HG02840 (cell line): Measurements from ENCODE around the gene CMYA5.
"Not testable (repeated sequence)": the region's sequence is repeated elsewhere in the genome, so short reads cannot be mapped to it uniquely, and the experiment has no call there.

Source experiments
- ATAC-seq: cut with Tn5 transposase; IDR thresholded peaks from one replicate; pipeline ENCODE4 v1.9.1; 2021; ENCODE audit warnings: mild to moderate bottlenecking, moderate library complexity, moderate number of reproducible peaks; ENCODE audit not compliant: unreplicated experiment, low FRiP score

Gene CMYA5

GRCh38 chr5:79689541-79690466 is at the start of gene CMYA5:
Gene CMYA5 (plus strand): TSS chr5:79689836. CDS start chr5:79689908, 72 bp downstream.
- ATAC-seq = no peak

- ATAC-seq = no peak
Observed at GRCh38 chr5:79640571-79641055, 49.0 kb upstream of the CMYA5 start.

- no peak for ATAC-seq
Observed at GRCh38 chr5:79641414-79641813, 48.2 kb upstream of the CMYA5 start.

GRCh38 chr5:79642210-79642609 is 47.4 kb upstream of the CMYA5 start:
- no peak for ATAC-seq

DNA sequence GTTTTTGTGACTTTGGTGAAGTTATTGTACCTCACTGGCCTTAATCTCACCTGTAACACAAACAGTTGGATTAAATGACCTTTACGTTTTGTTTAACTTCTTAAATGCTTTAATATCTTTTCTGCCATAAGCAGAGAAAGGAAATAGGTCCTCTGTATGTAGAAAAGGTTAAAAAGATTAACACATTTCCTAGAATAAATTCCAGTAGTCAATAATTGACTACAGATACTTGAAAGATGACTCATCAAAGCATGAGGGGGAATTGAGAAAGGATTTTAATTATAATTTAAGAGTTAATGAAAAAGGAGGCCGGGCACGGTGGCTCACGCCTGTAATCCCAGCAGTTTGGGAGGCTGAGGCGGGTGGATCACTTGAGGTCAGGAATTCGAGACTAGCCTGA is 35.8 kb upstream of the CMYA5 start:
- no peak for ATAC-seq

- no peak for ATAC-seq
Observed at GRCh38 chr5:79663212-79663611, 26.4 kb upstream of the CMYA5 start.

GRCh38 chr5:79666758-79667157 is 22.9 kb upstream of the CMYA5 start:
- no peak for ATAC-seq

DNA sequence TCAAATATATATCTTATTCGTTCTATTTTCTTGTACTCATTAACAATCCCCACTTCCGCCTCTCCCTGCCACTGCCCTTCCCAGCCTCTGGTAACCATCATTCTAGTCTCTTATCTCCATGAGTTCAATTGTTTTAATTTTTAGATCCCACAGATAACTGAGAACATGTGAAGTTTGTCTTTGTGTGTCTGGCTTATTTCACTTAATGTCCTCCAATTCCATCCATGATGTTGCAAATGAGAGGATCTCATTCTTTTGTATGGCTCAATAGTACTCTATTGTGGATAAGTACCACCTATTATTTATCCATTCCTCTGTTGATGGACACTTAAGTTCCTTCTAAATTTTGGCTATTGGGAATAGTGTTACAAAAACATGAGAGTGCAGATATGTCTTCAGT is 17.2 kb upstream of the CMYA5 start:
- ATAC-seq = no peak

GRCh38 chr5:79676354-79676753 is 13.3 kb upstream of the CMYA5 start:
- ATAC-seq = not testable (repeated sequence)

DNA sequence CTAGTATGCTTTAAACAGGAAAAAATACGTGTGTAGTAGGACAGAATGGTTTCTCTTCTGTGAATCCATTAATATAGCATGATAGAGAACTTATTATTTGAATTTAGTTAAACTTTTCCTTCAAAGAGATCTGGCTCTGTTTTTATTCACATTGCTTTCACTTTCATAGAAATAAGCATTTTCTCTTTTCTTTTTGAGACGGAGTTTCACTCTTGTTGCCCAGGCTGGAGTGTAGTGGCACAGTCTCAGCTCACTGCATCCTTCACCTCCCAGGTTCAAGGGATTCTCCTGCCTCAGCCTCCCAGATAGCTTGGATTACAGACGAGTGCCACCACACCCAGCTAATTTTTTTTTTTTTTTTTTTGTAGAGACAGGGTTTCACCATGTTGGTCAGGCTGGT is 7.5 kb upstream of the CMYA5 start:
- ATAC-seq = not testable (repeated sequence)

GRCh38 chr5:79684782-79685181 is 4.9 kb upstream of the CMYA5 start:
- no peak for ATAC-seq

DNA sequence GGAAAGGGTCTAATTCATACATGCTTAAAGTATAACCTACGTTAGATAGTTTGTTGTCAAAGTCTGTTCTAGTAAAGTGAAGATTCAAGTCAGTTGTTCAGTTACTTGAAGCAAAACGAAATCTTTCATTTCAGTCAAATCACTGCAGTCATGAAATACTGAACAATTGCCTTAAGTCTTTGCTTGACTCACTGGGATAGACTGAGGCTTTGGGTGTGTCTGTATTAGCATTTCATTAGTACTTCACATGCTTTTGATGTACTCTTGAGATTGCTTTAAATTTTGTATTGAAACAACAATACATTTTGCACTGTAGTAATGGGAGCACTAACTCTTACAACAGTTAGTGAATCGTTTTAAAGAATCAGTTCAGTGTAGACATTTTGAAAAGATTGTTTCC is 4.0 kb upstream of the CMYA5 start:
- no peak for ATAC-seq

GRCh38 chr5:79686799-79687198 is 2.8 kb upstream of the CMYA5 start:
- no peak for ATAC-seq

DNA sequence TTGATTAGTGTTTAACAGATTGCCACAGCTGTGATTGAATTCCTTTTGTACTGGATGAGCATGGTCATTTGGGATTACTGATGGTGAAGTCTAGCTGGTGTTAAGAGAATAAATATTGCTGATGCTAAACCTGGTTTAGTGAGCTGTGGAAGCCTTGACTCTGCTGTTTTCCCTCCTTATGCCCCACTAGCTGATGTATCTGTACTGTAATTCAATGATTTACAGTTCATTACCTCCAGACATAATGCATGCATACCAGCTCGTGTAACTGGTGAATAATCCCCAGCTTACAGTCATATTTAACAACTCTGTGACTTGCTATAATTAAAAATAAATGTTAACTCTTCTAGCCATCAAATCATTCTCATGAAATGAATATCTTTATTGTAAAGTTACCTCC is 1.7 kb upstream of the CMYA5 start:
- ATAC-seq = no peak

- ATAC-seq = no peak
Observed at GRCh38 chr5:79691007-79691406, 1.4 kb downstream of the CMYA5 start.

DNA sequence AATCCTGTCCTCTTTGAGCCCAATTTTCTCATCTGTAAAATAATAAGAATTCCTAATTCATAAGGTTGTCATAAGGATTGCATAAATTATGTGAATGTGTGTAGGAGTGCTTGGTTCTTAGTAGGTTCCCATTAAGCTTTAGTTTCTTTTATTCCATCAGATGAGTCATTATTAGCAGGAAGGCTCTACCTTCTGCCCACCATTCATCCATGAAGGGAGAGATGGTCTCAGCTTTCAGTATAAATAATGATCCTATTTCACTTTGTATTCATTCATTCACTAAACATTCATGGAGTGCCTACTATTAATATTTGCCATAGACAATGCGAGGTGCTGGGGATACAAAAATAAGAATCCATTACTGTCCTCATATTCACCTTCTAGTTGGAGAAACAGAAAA is 3.0 kb downstream of the CMYA5 start:
- no peak for ATAC-seq

DNA sequence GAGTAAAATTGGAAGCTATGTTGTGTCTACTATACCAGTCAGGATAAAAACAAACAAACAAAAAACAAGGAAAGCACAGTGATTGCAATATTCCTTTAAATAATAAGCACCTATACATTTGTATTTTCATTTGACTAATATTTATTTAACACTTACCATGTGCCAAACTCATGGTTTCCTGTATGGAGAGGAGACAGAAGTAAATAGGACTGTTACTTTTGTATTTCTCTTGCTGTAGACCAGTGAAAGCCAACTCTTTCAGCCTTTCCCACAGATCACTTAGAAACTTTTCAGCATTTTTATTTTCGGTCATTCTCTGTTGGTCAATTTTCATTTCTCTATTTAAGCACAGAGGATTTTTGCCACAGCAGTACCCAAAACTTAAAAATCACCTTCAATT is 4.5 kb downstream of the CMYA5 start:
- ATAC-seq = no peak

GRCh38 chr5:79694652-79695051 is 5.0 kb downstream of the CMYA5 start:
- no peak for ATAC-seq

GRCh38 chr5:79695526-79695925 is 5.9 kb downstream of the CMYA5 start:
- no peak for ATAC-seq

- no peak for ATAC-seq
Observed at GRCh38 chr5:79697222-79698170, 7.9 kb downstream of the CMYA5 start.

GRCh38 chr5:79699763-79700400 is 10.2 kb downstream of the CMYA5 start:
- ATAC-seq = peak; percentile 77
